Measurements from ENCODE around the gene SLAMF1. TPM values are rescaled to one million over a fixed set of nuclear protein-coding genes. Genes with fewer than 3 reads are reported as not detected.

The SLAMF1 gene
- total RNA-seq, 2 experiments from 2014 or later: 59.3 to 105 TPM

DNA sequence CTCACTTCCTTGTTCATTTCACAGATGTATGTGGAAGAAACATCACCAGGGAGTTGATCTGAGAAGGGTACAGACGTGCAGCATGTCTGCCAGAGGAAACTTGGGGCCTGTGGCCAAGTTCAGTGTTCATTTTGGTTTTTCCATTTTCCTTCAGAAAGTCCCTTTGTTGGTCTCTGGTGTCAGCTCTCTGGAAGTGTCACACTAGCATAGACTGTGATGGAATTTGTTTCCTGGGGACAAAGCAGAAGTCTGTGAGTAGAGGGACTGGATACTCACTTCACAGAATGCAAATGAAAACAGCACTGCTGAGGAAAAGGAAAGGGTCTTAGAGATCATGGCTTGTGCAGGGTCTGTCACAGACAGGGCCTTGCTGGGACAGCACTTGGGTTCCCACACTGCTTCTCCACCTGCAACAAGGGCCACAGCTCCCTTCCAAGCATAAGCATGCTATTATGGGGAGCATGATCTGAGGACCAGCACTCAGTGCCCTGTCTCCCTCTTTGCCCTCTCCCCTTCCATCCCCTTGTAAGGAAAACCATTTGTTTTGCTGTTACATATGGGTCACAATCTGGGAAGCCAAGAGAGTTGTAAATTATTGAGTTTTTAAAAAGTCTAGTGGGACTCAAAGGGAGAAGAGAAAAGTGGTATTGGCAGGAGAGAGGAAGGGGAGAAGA, 36.1 kb downstream of the SLAMF1 start:
- H3K36me3 Mint-ChIP-seq: peaks cover 62% of the 10 kb centered on the region
- DNase-seq: no peak

GRCh38 chr1:160608941-160609340, 37.9 kb downstream of the SLAMF1 start:
- CTCF ChIA-PET: interaction anchor here (0.7 to 17.2 kb wide), 12 partner anchors 11 to 180 kb away, joined by 3 to 337 read pairs (median 4); no protein-coding TSS in a partner anchor
- Mint-ChIP-seq H3K4me3 (no peak overlapping the region), H3K9me3 (ENCODE audit: low read depth) (peaks cover 3% of the 10 kb centered on the region), H3K27me3 (no peaks in the 10 kb centered on the region), H3K4me1 (peaks cover 65% of the 10 kb centered on the region), H3K36me3 (peaks cover 64% of the 10 kb centered on the region), H3K27ac (peak overlapping the region; percentile 50)
- ATAC-seq (no peak), DNase-seq (no peak)

More for the DNA sequence above, 36.1 kb downstream of the SLAMF1 start:
- no peak overlapping the region for H3K4me3 Mint-ChIP-seq
- CTCF ChIA-PET: interaction anchor here (1.4 to 17.2 kb wide), 6 partner anchors 9 to 182 kb away, joined by 3 to 337 read pairs (median 4); no protein-coding TSS in a partner anchor
- H3K27ac Mint-ChIP-seq: peak overlapping the region; percentile 74
- no peaks in the 10 kb centered on the region for H3K27me3 Mint-ChIP-seq
- ATAC-seq: no peak
- peaks cover 67% of the 10 kb centered on the region for H3K4me1 Mint-ChIP-seq
- H3K9me3 Mint-ChIP-seq (ENCODE audit: low read depth): no peaks in the 10 kb centered on the region

DNA sequence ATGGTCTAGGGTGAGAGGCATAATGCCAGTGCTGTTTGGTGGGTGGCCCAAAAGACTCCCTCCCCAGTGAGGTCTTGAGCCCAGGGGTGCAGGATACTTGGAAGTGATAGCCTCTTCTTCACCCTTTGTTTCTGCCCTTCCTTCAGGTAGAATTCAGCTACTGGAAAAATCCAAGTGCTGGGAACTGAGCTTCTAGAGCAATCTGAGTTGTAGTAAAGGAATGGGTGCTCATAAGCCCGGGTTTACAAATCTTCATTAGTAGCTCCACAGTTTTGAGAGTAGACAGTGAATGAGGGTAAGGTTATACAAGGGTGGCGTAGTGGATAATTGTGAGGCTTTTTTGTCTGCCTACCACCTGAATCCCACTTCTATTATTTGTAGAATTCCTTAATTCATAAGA, 38.3 kb downstream of the SLAMF1 start:
- Mint-ChIP-seq H3K27me3 (no peaks in the 10 kb centered on the region), H3K36me3 (peaks cover 62% of the 10 kb centered on the region), H3K4me3 (no peak overlapping the region), H3K9me3 (ENCODE audit: low read depth) (peaks cover 5% of the 10 kb centered on the region), H3K4me1 (peaks cover 62% of the 10 kb centered on the region), H3K27ac (peak overlapping the region; percentile 66)
- ATAC-seq: no peak
- no peak for DNase-seq
- CTCF ChIA-PET: interaction anchor here (0.9 to 17.2 kb wide), 9 partner anchors 11 to 227 kb away, joined by 3 to 337 read pairs (median 4); no protein-coding TSS in a partner anchor

GRCh38 chr1:160608057-160608456, 38.8 kb downstream of the SLAMF1 start:
- Mint-ChIP-seq H3K27me3 (no peaks in the 10 kb centered on the region), H3K36me3 (peaks cover 63% of the 10 kb centered on the region), H3K4me1 (peaks cover 60% of the 10 kb centered on the region), H3K27ac (peak overlapping the region; percentile 66), H3K4me3 (no peak overlapping the region), H3K9me3 (ENCODE audit: low read depth) (peaks cover 7% of the 10 kb centered on the region)
- DNase-seq (no peak), ATAC-seq (no peak)
- CTCF ChIA-PET: interaction anchor here (0.9 to 17.2 kb wide), 13 partner anchors 12 to 227 kb away, joined by 3 to 337 read pairs (median 4); partner anchors contain the start of gene CD84

DNA sequence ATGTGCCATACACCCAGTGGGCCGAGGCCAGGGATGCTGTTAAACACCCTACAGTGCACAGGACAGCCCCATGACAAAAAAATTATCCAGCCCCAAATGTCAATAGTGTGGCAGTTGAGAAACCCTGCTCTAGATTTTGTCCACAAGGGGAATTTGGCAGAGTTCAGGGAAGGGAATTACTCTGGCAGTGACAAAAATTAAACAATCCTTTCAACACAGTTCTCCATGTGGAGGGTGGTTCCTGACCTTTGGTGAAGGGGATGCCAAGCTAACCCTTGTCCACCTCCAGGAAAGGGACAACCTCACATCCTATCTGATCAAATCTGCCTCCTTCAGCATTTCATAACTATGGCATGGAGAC, 39.2 kb downstream of the SLAMF1 start:
- Mint-ChIP-seq H3K27me3 (no peaks in the 10 kb centered on the region), H3K4me1 (peaks cover 58% of the 10 kb centered on the region), H3K36me3 (peaks cover 64% of the 10 kb centered on the region), H3K27ac (peak overlapping the region; percentile 85), H3K9me3 (ENCODE audit: low read depth) (peaks cover 11% of the 10 kb centered on the region), H3K4me3 (no peak overlapping the region)
- CTCF ChIA-PET: interaction anchor here (0.6 to 17.2 kb wide), 24 partner anchors 12 to 229 kb away, joined by 3 to 337 read pairs (median 4); partner anchors contain the start of gene CD84
- DNase-seq (no peak), ATAC-seq (no peak)

GRCh38 chr1:160607011-160607671, 39.7 kb downstream of the SLAMF1 start:
- peaks cover 63% of the 10 kb centered on the region for H3K36me3 Mint-ChIP-seq
- no peaks in the 10 kb centered on the region for H3K27me3 Mint-ChIP-seq
- H3K4me3 Mint-ChIP-seq: no peak overlapping the region
- H3K27ac Mint-ChIP-seq: peak overlapping the region; percentile 85
- peaks cover 11% of the 10 kb centered on the region for H3K9me3 Mint-ChIP-seq (ENCODE audit: low read depth)
- ATAC-seq (peak; percentile 98), DNase-seq (peak; percentile 83)
- CTCF ChIA-PET: interaction anchor here (0.5 to 17.2 kb wide), 35 partner anchors 10 to 350 kb away, joined by 3 to 337 read pairs (median 4); partner anchors contain the start of gene CD84
- H3K4me1 Mint-ChIP-seq: peaks cover 57% of the 10 kb centered on the region

GRCh38 chr1:160606611-160607010, 40.2 kb downstream of the SLAMF1 start:
- H3K9me3 Mint-ChIP-seq (ENCODE audit: low read depth): peaks cover 14% of the 10 kb centered on the region
- CTCF ChIA-PET: interaction anchor here (0.5 to 17.2 kb wide), 30 partner anchors 9 to 351 kb away, joined by 3 to 337 read pairs (median 4); partner anchors contain the start of gene CD84
- H3K27me3 Mint-ChIP-seq: no peaks in the 10 kb centered on the region
- ATAC-seq: no peak
- H3K36me3 Mint-ChIP-seq: peaks cover 67% of the 10 kb centered on the region
- H3K4me3 Mint-ChIP-seq: no peak overlapping the region
- peaks cover 57% of the 10 kb centered on the region for H3K4me1 Mint-ChIP-seq
- no peak for DNase-seq
- peak overlapping the region; percentile 85 for H3K27ac Mint-ChIP-seq

DNA sequence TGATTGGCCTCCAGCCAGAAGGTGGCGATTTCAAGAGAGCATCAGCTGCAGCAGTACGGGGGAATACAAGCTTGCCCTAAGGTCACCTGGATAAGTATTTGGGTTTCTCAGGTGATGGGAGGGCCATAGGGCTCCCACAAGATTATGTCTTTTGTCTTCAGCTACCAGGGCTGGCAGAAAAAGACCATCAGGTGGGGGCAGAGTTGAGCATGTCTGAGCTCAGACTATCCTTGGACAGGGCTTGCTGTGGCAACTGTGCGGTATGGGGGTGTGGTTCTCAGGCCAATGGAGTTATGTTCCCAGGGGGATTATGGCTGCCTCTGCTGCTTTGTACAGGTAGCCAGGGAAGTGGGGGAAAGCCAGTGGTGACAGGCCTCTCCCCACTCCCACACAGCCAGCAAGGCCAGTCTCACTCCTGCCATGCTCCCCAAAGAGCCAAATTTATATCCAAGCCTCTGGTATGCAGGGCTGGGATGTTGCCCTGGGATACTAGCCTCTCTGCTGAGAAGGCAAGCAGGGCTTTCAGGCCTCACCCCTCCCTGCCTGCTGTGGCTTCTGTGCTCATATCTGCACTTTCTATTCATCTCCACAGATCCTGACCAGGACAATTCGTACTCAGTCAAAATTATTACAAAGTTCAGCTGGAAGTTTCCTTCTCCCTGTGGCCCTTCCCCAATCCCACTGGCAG, 40.9 kb downstream of the SLAMF1 start:
- Mint-ChIP-seq H3K9me3 (ENCODE audit: low read depth) (peaks cover 16% of the 10 kb centered on the region), H3K27ac (peak overlapping the region; percentile 85), H3K4me1 (peaks cover 54% of the 10 kb centered on the region), H3K27me3 (no peaks in the 10 kb centered on the region), H3K4me3 (no peak overlapping the region), H3K36me3 (peaks cover 65% of the 10 kb centered on the region)
- ATAC-seq (no peak), DNase-seq (no peak)
- CTCF ChIA-PET: interaction anchor here (0.8 to 17.2 kb wide), 22 partner anchors 9 to 251 kb away, joined by 3 to 337 read pairs (median 5); partner anchors contain the start of genes CD84 and SLAMF6

GRCh38 chr1:160605205-160605604, 41.6 kb downstream of the SLAMF1 start:
- peaks cover 61% of the 10 kb centered on the region for H3K36me3 Mint-ChIP-seq
- H3K27ac Mint-ChIP-seq: peak overlapping the region; percentile 7
- CTCF ChIA-PET: interaction anchor here (1.1 to 17.2 kb wide), 8 partner anchors 10 to 178 kb away, joined by 3 to 337 read pairs (median 5); partner anchors contain the start of gene SLAMF6
- peaks cover 47% of the 10 kb centered on the region for H3K4me1 Mint-ChIP-seq
- no peak for ATAC-seq
- no peak for DNase-seq
- no peak overlapping the region for H3K4me3 Mint-ChIP-seq
- H3K9me3 Mint-ChIP-seq (ENCODE audit: low read depth): peaks cover 20% of the 10 kb centered on the region
- H3K27me3 Mint-ChIP-seq: no peaks in the 10 kb centered on the region

DNA sequence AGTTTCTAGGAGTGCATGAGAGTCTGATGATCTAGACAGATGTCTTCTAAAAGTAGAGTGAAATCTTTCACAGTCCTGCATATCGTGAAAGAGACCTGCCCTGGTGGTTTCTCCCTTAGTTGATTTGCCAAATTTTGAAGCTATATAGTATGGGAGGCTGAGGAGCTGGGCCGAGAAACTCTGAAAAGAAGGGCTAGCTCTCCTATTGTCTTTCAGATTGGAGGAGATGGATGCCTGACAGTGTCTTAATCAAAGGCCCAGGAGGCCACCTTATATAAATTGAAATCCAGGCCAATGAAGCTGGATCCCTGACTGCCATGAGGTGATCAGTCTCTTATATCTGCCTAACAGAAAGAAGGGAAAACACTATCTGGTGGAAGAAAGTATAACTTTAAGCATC, 49.1 kb downstream of the SLAMF1 start:
- CTCF ChIA-PET: interaction anchor here (0.5 to 1.7 kb wide), 6 partner anchors 9 to 393 kb away, joined by 3 to 5 read pairs (median 4); no protein-coding TSS in a partner anchor
- DNase-seq (no peak), ATAC-seq (no peak)
- H3K4me1 Mint-ChIP-seq: no peaks in the 10 kb centered on the region
- peaks cover 16% of the 10 kb centered on the region for H3K9me3 Mint-ChIP-seq (ENCODE audit: low read depth)
- H3K36me3 Mint-ChIP-seq: peaks cover 42% of the 10 kb centered on the region
- no peaks in the 10 kb centered on the region for H3K27me3 Mint-ChIP-seq
- no peak overlapping the region for H3K27ac Mint-ChIP-seq
- no peak overlapping the region for H3K4me3 Mint-ChIP-seq

DNA sequence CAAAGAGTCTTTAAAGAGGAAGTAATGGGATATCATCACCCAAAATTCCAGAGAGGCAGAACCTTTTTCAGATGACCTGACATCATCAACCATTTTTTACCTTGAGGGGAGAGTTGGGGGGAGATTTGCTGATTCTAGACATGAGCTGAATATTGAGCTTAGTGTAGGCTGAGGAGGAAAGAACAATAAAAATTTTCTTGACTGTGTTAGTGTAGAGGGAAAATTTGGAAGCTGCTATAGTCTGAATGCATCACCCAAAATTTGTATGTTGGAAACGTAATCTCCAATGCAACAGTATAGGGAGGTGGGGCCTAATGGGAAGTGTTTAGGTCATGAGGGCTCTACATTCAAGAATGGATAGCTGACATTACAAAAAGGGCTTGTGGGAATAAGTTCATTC, 49.8 kb downstream of the SLAMF1 start:
- Mint-ChIP-seq H3K36me3 (peaks cover 43% of the 10 kb centered on the region), H3K4me1 (no peaks in the 10 kb centered on the region)

GRCh38 chr1:160590488-160590887, 56.4 kb downstream of the SLAMF1 start:
- H3K36me3 Mint-ChIP-seq: peaks cover 22% of the 10 kb centered on the region
- CTCF ChIA-PET: interaction anchor here (1.1 to 1.4 kb wide), 3 partner anchors 10 to 50 kb away, joined by 3 to 5 read pairs (median 4); no protein-coding TSS in a partner anchor

More for the DNA sequence above, 49.8 kb downstream of the SLAMF1 start:
- Mint-ChIP-seq H3K4me3 (no peak overlapping the region), H3K9me3 (ENCODE audit: low read depth) (peaks cover 18% of the 10 kb centered on the region), H3K27me3 (no peaks in the 10 kb centered on the region), H3K27ac (no peak overlapping the region)
- CTCF ChIA-PET: interaction anchor here (0.5 to 1.7 kb wide), 2 partner anchors 10 to 394 kb away, joined by 4 to 5 read pairs; no protein-coding TSS in a partner anchor
- DNase-seq (no peak), ATAC-seq (no peak)

More at GRCh38 chr1:160590488-160590887, 56.4 kb downstream of the SLAMF1 start:
- Mint-ChIP-seq H3K4me1 (peaks cover 8% of the 10 kb centered on the region), H3K27me3 (no peaks in the 10 kb centered on the region), H3K27ac (no peak overlapping the region), H3K9me3 (ENCODE audit: low read depth) (peaks cover 9% of the 10 kb centered on the region), H3K4me3 (no peak overlapping the region)
- ATAC-seq (no peak), DNase-seq (no peak)

Measured in activated CD8-positive, alpha-beta memory T cell treated with anti-CD3 and anti-CD28 coated beads, Interleukin-2, amount 10 ng/mL, durations not matched to agents 7 days and 5 days (primary cell).